ENCODE measurements around the gene LHPP. TPM values are rescaled to one million over a fixed set of nuclear protein-coding genes. Genes with fewer than 3 reads are reported as not detected.
"Not testable (repeated sequence)": the region's sequence is repeated elsewhere in the genome, so short reads cannot be mapped to it uniquely, and the experiment has no call there.

LHPP gene
- total RNA-seq: 2.4 and 3.4 TPM in 2 replicates

- DNase-seq (ENCODE audit: low read depth, low spot score): peak; percentile 26
Measured at GRCh38 chr10:124461642-124462347, at the start of gene LHPP. TSS of gene LHPP (plus strand) at chr10:124461823. CDS start at chr10:124461863, 40 bp downstream.

- DNase-seq (ENCODE audit: low read depth, low spot score): no peak
Measured at GRCh38 chr10:124414076-124414475, 47.5 kb upstream of the LHPP start.

- DNase-seq (ENCODE audit: low read depth, low spot score): no peak
Measured at GRCh38 chr10:124415210-124415609, 46.4 kb upstream of the LHPP start.

GRCh38 chr10:124416733-124417132, 44.9 kb upstream of the LHPP start:
- DNase-seq (ENCODE audit: low read depth, low spot score): no peak

GRCh38 chr10:124417895-124418725, 43.5 kb upstream of the LHPP start:
- no peak for DNase-seq (ENCODE audit: low read depth, low spot score)

- DNase-seq (ENCODE audit: low read depth, low spot score): peak; percentile 69
Measured at GRCh38 chr10:124418726-124419501, 42.7 kb upstream of the LHPP start, which contains the start of gene OAT. TSS of gene OAT (minus strand) at chr10:124418923. CDS start at chr10:124412171, 6,752 bp downstream.

GRCh38 chr10:124419635-124420034, 42.0 kb upstream of the LHPP start:
- no peak for DNase-seq (ENCODE audit: low read depth, low spot score)

GRCh38 chr10:124420254-124420653, 41.4 kb upstream of the LHPP start:
- DNase-seq (ENCODE audit: low read depth, low spot score): no peak

- DNase-seq (ENCODE audit: low read depth, low spot score): no peak
Measured at GRCh38 chr10:124422742-124423141, 38.9 kb upstream of the LHPP start.

- no peak for DNase-seq (ENCODE audit: low read depth, low spot score)
Measured at GRCh38 chr10:124423813-124424212, 37.8 kb upstream of the LHPP start.

GRCh38 chr10:124425227-124425962, 36.2 kb upstream of the LHPP start:
- no peak for DNase-seq (ENCODE audit: low read depth, low spot score)

- no peak for DNase-seq (ENCODE audit: low read depth, low spot score)
Measured at GRCh38 chr10:124428207-124428777, 33.3 kb upstream of the LHPP start.

GRCh38 chr10:124429576-124429975, 32.0 kb upstream of the LHPP start:
- DNase-seq (ENCODE audit: low read depth, low spot score): no peak

GRCh38 chr10:124430077-124430476, 31.5 kb upstream of the LHPP start:
- DNase-seq (ENCODE audit: low read depth, low spot score): no peak

- DNase-seq (ENCODE audit: low read depth, low spot score): no peak
Measured at GRCh38 chr10:124433461-124433860, 28.2 kb upstream of the LHPP start.

- DNase-seq (ENCODE audit: low read depth, low spot score): not testable (repeated sequence)
Measured at GRCh38 chr10:124435683-124436082, 25.9 kb upstream of the LHPP start.

- no peak for DNase-seq (ENCODE audit: low read depth, low spot score)
Measured at GRCh38 chr10:124436191-124436638, 25.4 kb upstream of the LHPP start.

- DNase-seq (ENCODE audit: low read depth, low spot score): not testable (repeated sequence)
Measured at GRCh38 chr10:124441694-124442093, 19.9 kb upstream of the LHPP start.

GRCh38 chr10:124446830-124447750, 14.5 kb upstream of the LHPP start:
- DNase-seq (ENCODE audit: low read depth, low spot score): no peak

Measured in pulmonary artery endothelial cell (primary cell).